ENCODE results near the gene OR10A4.

GRCh38 chr11:6927030-6927617 is 50.7 kb downstream of the OR10A4 start:
- TF ChIP-seq, protein P1, sequence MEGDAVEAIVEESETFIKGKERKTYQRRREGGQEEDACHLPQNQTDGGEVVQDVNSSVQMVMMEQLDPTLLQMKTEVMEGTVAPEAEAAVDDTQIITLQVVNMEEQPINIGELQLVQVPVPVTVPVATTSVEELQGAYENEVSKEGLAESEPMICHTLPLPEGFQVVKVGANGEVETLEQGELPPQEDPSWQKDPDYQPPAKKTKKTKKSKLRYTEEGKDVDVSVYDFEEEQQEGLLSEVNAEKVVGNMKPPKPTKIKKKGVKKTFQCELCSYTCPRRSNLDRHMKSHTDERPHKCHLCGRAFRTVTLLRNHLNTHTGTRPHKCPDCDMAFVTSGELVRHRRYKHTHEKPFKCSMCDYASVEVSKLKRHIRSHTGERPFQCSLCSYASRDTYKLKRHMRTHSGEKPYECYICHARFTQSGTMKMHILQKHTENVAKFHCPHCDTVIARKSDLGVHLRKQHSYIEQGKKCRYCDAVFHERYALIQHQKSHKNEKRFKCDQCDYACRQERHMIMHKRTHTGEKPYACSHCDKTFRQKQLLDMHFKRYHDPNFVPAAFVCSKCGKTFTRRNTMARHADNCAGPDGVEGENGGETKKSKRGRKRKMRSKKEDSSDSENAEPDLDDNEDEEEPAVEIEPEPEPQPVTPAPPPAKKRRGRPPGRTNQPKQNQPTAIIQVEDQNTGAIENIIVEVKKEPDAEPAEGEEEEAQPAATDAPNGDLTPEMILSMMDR (conservative IDR thresholded peaks at IDR 0.05; ENCODE audit: low read depth, low read length), result no peak
- TF ChIP-seq EZH2 (IDR thresholded peaks at IDR 0.05; ENCODE audit: low read length, unreplicated experiment), result no peak
